HFFc6 (cell line): Measurements from ENCODE around the gene C1orf115. TPM values are rescaled to one million over a fixed set of nuclear protein-coding genes. Genes with fewer than 3 reads are reported as not detected.
A peak's percentile ranks its signal among the peaks of the same experiment; 100 is the strongest.

Source experiments
- DNase-seq: peaks from one replicate; pipeline ENCODE4 v3.0.0-alpha.2; 2018
- H3K27ac Mint-ChIP-seq: 2 replicates; pipeline ENCODE4 v1.8.0; 2020; ENCODE audit warnings: mild to moderate bottlenecking, mixed read lengths
- H3K27me3 Mint-ChIP-seq: 2 replicates; pipeline ENCODE4 v1.8.0; 2021; ENCODE audit warnings: mild to moderate bottlenecking, moderate library complexity, mixed read lengths; ENCODE audit not compliant: insufficient read depth
- H3K36me3 Mint-ChIP-seq: 2 replicates; pipeline ENCODE4 v1.8.0; 2021; ENCODE audit warnings: low read depth, mixed read lengths
- H3K4me1 Mint-ChIP-seq: 2 replicates; pipeline ENCODE4 v1.8.0; 2020; ENCODE audit warnings: low read depth, mixed read lengths
- H3K4me3 Mint-ChIP-seq: 2 replicates; pipeline ENCODE4 v1.8.0; 2020; ENCODE audit warnings: mild to moderate bottlenecking, moderate library complexity, mixed read lengths
- H3K9me3 Mint-ChIP-seq: 2 replicates; pipeline ENCODE4 v1.8.0; 2020; ENCODE audit warnings: mild to moderate bottlenecking, mixed read lengths
- CTCF ChIP-seq: fragments of 200-600 bp; sonication (generic); IDR thresholded peaks from 2 replicates; pipeline ENCODE4 v1.5.0; 2021; ENCODE audit warnings: antibody characterized with exemption, mild to moderate bottlenecking
- total RNA-seq, 6 experiments: library from RNA; stranded (reverse); fragmentation: NEBNext Ultra II Directional; extraction: Animal tissue kit (Norgen Biotek cat#: 25700); gene quantifications; 2 replicates in 1 of 6; 3 replicates in 5 of 6; pipeline ENCODE4 v1.2.3, GENCODE V29; 2021

C1orf115 gene
- total RNA-seq, 6 experiments from 2014 or later, result 0.08 to 0.50 (median 0.19) TPM

- H3K4me1 Mint-ChIP-seq, result peaks cover 7% of the 10 kb centered on the region; the same call in 1 of the 2 replicates
Observed at GRCh38 chr1:220727519-220727918, 37.4 kb downstream of the C1orf115 start.

GRCh38 chr1:220730486-220730885, 40.3 kb downstream of the C1orf115 start:
- H3K36me3 Mint-ChIP-seq, result no peaks in the 10 kb centered on the region
- H3K4me3 Mint-ChIP-seq, result no peak overlapping the region
- no peak for DNase-seq
- H3K9me3 Mint-ChIP-seq, result no peaks in the 10 kb centered on the region
- H3K27me3 Mint-ChIP-seq, result peaks cover 5% of the 10 kb centered on the region
- H3K4me1 Mint-ChIP-seq, result peaks cover 30% of the 10 kb centered on the region
- no peak for TF ChIP-seq CTCF
- no peak overlapping the region for H3K27ac Mint-ChIP-seq

More at GRCh38 chr1:220727519-220727918, 37.4 kb downstream of the C1orf115 start:
- no peak for TF ChIP-seq CTCF
- Mint-ChIP-seq H3K36me3 (no peaks in the 10 kb centered on the region), H3K27ac (no peak overlapping the region), H3K27me3 (peaks cover 13% of the 10 kb centered on the region), H3K9me3 (no peaks in the 10 kb centered on the region), H3K4me3 (no peak overlapping the region)
- no peak for DNase-seq

- Mint-ChIP-seq H3K4me1 (peaks cover 30% of the 10 kb centered on the region), H3K9me3 (no peaks in the 10 kb centered on the region), H3K27me3 (peaks cover 4% of the 10 kb centered on the region; the same call in 1 of the 2 replicates), H3K36me3 (no peaks in the 10 kb centered on the region), H3K27ac (no peak overlapping the region), H3K4me3 (no peak overlapping the region)
- no peak for DNase-seq
- no peak for TF ChIP-seq CTCF
Observed at GRCh38 chr1:220732137-220732536, 42.0 kb downstream of the C1orf115 start.

- TF ChIP-seq CTCF, result no peak
- peaks cover 30% of the 10 kb centered on the region for H3K4me1 Mint-ChIP-seq
- no peaks in the 10 kb centered on the region for H3K36me3 Mint-ChIP-seq
- no peak for DNase-seq
- H3K27me3 Mint-ChIP-seq, result peaks cover 4% of the 10 kb centered on the region; the same call in 1 of the 2 replicates
- no peaks in the 10 kb centered on the region for H3K9me3 Mint-ChIP-seq
- H3K4me3 Mint-ChIP-seq, result no peak overlapping the region
- H3K27ac Mint-ChIP-seq, result no peak overlapping the region
Observed at GRCh38 chr1:220732621-220733020, 42.5 kb downstream of the C1orf115 start.

GRCh38 chr1:220733086-220733601, 43.0 kb downstream of the C1orf115 start:
- peak; percentile 94 for TF ChIP-seq CTCF
- peaks cover 30% of the 10 kb centered on the region for H3K4me1 Mint-ChIP-seq
- H3K27ac Mint-ChIP-seq, result peak overlapping the region; percentile 63
- H3K27me3 Mint-ChIP-seq, result peaks cover 4% of the 10 kb centered on the region; the same call in 1 of the 2 replicates
- H3K36me3 Mint-ChIP-seq, result no peaks in the 10 kb centered on the region
- H3K9me3 Mint-ChIP-seq, result no peaks in the 10 kb centered on the region
- peak overlapping the region; percentile 54 for H3K4me3 Mint-ChIP-seq
- peak; percentile 84 for DNase-seq
